ENCODE results near the gene LTO1.
"Not testable (repeated sequence)": the region's sequence is repeated elsewhere in the genome, so short reads cannot be mapped to it uniquely, and the experiment has no call there.

LTO1 gene

DNA sequence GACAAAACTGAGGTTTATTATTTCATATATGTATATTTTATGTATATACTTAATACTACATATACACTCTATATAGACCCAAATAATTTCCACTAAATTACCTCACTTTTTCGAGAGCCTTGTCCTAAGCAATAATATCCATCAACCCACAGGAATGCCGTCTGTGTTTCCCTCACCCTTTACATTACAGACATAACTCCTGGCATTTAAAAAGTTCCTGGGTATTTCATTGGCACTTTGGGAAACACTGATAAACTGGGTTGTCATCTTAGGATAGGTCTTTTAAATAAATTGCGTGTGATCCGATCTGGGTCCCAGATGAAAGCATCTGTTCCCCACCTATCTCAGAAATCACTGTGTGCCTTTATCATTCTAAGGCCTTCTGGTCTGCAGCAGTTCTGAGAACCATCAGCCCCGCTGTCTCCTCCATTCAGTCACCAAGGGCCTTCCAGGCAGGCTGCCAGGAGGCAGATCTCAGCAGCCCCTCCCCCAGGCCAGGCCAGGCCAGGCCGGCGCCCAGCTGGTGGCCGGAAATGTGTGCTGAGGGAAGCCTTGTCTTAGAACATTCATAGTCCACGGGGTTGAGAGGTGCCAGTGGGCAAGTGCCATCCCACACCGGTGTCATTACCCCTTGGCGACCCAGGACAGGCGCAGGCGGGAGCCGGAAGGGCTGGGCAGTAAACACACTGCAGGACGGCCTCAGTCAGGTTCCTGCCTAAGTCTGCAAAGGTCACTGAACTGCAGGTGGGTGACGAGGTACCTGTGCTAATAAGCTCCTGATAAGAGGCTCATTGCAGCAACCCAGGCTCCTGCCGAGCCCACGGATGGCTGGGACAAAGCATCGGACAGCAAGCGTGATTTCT is 25.4 kb upstream of the LTO1 start:
- no peak for DNase-seq

- DNase-seq: no peak
Measured at GRCh38 chr11:69699213-69699612, 24.1 kb upstream of the LTO1 start.

DNA sequence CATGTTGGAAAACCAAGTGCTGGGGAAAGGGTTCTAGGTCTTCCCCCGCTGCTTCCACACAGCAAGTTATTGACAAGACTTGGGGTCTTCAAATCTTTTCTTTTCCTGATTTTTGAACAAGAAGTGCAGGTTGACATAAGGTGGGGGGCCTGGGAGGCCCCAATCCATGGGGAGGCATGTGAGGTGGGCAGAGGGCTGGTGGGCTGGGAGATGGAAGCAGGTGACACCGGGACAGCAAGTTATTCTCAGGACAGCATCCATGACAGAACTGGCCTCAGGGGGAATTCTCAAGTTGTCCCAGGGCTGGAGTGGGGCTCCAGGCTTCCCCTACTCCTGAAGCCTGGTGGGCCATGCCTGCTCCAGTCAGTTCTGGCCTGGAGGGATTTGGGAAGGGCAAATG is 23.2 kb upstream of the LTO1 start:
- DNase-seq: no peak

DNA sequence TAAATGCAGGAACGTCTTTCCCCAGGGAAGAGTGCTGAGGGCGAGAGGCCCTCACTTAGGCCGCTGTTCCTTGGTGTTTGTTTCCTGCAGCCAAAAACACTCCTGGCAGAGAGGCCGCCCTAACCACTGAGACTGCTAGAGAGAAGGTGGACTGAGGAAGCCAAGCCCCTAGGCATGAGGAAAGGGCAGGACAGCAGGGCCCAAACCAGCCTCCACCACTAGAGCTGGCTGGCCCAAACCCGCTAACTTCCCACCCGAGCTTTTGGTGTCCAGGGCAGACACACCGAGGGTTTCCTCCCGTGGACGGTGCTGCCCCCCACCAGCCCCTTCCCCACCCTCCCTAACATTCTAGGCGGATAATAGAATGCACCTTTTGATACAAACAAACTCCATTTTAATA is 22.7 kb upstream of the LTO1 start:
- no peak for DNase-seq

DNA sequence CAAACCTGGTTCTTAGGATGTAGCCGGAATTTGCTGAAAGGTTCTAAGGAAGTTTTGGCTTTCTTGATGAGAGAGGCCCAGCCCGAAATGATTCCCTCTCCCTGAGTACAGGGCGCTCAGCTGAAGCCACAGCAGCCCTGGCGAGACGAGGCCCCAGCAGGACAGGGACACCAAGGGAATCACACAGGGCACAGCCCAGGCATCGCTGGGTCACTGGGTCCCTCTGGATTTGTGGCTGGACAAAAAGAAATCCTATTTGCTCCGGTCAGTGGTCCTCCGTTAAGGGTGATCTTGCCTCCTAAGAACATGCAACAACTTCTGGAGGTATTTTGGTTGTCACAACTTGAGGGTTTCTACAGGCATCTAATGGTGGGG is 22.3 kb upstream of the LTO1 start:
- no peak for DNase-seq

DNA sequence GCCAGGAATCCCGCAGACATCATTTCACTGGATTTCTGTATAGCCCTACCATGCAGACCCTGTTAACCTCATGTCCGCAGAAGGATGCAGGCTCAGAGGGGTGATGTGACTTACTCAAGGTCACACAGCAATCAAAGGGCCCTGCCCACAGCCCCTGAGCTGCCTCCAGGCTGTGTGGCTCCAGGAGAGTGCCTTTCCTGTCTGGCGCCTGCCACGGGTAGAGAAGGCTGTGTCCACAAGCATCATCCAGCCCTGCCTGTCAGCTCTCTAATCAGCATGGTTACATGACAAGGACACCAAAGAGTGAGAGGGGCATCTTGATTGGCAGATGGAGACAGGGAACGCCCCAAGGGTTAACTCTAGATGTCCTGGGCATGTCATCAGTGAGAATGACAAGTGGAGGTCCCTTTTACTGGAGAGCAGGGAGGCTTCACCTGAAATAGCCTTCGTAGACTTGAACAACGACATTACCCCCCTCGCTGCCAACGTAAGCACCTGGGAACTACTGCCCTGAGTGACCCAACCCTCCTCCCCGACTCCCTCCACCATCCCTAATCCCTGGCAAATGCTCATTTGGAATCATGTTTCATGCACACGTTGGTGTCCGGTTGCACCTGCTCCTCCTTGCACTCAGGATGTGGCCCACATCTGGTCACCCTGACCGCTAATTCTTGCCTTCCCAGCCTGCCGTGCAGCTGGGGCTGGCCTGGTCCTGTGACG is 21.8 kb upstream of the LTO1 start:
- DNase-seq: no peak

- not testable (repeated sequence) for DNase-seq
Measured at GRCh38 chr11:69695995-69696394, 20.8 kb upstream of the LTO1 start.

DNA sequence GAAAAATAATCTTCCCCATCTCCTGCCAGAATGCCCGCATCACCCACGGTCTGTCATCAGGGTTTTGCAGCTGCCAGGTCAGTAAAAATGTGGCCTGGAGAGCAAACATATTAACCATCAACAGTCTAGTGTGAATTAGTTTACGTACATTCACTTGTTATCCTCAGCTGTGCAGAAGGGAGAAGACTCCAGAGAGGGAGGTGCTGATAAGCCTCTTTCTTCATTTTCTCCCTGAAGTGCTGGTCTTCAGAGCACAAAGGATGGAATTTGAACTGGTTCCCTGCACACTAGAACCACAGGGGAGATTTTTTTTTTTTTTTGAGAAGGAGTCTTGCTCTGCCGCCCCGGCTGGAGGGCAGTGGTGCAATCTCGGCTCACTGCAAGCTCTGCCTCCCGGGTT is 20.4 kb upstream of the LTO1 start:
- no peak for DNase-seq

DNA sequence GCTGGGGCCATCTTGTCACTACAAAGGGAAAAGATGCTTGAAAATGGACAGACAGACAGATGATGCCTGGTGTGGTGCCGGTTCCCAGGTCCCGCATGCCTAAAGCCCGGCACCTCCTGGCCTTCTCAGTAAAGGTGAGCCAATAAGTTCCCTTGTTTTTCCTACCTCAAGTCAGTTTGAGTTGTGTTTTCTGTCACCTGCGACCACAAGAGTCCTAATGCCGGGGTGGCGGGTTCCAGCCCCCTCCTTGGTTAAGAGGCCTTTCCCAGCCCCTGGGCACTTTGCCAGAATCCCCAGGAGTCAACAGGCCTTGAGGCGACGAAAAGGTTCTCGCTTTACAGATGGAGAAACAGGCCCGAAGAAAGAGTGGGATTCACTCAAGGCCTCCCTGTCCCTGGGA is 19.6 kb upstream of the LTO1 start:
- no peak for DNase-seq

DNA sequence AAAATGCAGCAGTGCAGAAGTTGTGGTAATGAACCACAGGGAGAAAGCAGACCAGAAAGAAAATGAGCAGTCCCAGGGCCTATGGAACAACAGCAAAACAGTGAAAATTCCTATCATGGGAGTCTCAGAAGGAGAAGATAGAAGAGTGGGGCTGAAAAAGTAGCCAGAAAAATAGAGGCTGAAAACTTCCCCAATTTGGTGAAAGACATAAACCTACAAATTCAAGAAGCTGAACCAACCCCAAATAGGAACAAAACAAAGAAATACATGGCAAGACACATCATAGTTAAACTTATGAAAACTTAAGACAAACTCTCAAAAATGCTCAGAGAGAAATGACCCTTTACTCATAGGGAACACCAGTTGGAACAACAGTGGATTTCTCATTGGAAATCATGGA is 17.3 kb upstream of the LTO1 start:
- no peak for DNase-seq

DNA sequence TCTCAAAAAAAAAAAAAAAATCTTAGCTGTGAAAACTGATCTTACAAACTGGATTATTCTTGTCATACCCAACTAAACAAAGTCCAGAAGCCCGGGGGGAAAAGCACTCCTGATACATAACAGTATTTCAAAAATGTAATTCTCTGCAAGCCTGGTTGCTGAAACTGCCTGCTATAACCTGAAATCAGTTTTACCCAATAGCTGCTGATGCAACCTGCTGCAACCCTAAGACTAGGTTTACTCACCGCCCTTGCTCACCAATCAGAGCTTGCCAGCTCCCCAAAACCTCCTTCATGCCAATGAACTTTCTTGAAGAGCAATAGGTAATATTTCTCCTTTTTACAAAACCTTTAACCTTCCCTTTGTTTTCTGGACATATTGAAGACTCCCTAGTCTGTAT is 16.3 kb upstream of the LTO1 start:
- DNase-seq: no peak

- no peak for DNase-seq
Measured at GRCh38 chr11:69689484-69690319, 14.5 kb upstream of the LTO1 start.

DNA sequence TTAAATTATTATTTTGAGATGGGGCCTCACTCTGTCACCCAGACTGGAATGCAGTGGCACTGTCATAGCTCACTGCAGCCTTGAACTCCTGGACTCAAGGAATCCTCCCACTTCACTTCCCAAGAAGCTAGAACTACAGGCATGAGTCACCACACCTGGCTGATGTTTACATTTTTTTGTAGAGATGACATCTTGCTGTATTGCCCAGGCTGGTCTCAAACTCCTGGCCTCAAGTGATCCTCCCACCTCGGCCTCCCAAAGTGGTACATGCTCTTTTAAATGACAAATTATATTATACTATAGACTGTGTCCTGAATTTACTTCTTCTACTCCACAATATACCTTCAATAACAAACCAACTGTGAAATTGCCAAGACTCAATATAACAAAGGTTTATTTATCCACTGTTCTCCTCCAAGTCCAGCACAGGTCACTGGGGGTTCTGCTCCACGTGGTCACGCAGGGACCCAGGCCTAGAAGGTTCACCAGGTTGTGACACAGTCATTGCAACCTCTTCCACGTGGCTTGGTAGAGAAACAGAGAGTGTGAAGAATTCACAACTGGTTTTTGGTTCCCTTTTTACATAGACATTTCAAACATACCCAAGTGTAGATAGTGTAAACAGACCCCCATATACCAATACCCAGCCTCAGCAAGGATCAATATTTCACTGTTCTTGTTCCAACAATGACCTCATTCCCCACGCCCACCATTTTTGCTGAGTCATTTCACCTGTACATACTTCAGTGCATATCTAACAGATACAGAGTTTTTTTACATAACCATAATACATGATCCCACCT is 13.0 kb upstream of the LTO1 start:
- DNase-seq: not testable (repeated sequence)

DNA sequence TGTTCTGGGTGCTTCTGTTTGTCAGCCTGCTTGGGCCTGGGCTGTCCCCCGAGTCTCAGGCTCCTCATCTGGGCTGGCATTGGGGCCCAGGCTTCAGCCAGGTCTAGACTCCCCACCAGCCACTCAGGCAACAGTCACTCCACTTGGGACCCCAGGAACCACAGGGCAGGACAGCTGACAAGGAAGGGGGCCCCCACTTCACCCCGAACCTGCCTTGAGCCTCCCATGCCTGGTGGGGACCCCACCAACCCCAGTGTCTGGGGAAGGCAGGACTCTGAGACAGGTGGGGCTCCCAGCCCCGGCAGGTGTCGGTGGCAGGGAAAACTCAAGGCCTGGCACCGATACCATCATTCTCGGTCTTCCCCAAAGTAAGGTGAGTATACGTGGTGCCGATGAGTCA is 11.7 kb upstream of the LTO1 start:
- DNase-seq: no peak

GRCh38 chr11:69686452-69686851 is 11.3 kb upstream of the LTO1 start:
- DNase-seq: no peak

DNA sequence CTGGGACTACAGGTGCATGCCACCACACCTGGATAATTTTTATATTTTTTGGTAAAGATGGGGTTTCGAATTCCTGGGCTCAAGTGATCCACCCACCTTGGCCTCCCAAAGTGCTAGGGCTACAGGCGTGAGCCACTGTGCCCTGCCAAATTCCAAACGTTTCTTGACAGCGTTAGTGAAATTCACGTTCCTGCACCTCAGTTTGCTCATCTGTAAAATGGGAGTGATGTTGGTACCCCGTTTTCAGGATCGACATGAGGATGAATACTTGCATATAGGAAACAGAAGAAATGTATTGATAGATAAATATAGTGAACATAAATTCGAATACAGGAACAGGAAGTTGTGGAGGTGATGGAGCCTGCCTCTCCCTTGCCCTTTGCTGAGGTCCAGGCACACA is 10.2 kb upstream of the LTO1 start:
- DNase-seq: no peak

DNA sequence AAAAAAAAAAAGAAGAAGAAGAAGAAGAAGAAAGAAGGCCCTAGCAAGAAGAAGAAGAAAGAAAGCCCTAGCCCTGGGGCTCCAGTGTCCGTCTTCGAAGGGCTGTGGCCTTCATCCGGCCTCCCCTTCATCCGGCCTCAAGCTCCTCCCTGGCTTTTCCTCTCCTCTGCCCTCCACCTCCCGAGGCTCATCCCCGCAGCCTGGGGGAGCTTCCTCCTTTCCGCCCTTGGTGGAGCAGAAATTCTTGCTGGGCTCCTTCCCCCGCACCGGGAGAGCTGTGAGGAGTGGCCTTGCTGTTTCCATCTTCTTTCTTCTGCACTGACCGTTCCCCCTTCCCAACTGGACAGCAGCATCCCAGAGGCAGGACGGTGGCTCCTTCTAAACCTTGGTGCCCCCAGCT is 9.5 kb upstream of the LTO1 start:
- DNase-seq: no peak

DNA sequence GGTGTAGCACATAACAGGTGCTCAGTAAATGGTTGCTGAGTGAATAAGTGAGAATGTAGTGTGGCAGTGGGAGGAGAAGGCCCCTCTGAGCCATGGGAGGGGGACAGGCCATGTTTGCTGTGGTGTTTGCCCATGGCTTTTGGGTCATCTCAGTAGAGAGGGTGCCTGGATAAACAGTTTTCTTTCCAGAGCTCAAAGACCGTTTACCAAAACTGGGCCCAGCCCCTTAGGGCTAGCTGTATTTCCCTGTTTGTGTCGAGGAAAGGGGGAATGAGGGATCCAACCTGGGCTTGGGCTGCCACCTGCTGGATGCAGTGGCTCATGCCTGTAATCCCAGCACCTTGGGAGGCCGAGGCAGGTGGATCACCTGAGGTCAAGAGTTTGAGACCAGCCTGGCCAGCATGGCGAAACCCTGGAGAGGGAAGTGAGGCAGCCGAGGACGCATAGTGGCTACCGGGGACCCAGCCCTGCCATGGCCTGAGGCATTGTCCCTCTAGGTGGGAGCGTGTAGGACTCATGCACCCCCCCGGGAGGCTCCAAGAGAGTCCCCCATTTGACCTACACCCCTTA is 8.7 kb upstream of the LTO1 start:
- DNase-seq: no peak

DNA sequence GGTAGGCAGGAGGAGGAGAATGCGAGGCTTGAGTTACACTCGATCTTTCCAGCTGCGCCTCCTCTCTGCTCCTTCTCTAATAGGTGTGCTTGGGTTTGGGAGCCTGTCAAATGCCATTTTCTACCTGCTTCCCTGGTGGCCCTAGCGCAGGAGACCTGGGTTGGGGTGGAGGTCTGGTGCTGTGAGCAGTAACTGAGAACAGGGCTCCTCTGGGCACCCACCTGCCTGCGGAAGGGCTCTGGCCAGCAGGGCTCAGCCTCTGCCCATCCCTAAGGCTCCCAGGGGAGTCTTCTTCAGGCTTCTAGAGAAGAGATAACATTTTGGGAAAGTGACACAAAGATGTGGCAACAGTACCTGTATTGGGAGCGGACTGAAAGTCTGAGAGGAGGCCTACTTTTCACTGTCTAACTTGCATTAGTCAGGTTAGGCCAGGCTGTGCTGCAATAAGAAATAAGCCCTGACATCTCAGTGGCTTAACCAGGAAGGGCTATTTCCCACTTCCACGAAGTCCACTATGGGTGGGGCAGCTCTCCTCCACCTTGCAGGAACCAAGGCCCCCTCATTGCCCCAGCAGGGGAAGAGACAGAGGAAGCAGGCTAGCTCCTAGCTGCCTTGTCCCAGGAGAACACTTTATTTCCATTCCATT is 7.7 kb upstream of the LTO1 start:
- no peak for DNase-seq

DNA sequence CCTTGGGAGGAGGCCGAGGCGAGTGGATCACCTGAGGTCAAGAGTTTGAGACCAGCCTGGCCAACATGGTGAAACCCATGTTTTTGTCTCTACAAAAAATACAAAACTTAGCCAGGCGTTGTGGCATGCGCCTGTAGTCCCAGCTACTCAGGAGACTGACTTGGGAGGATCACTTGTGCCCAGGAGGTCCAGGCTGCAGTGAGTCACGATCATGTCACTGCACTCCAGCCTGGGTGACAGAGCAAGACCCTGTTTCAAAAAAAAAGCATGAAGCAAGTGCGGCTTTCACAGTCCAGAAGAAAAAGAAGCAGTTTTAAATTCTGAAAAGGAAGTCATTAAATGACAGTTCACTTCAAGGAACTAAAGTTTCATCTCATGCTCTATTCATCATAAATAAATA is 7.1 kb upstream of the LTO1 start:
- no peak for DNase-seq

GRCh38 chr11:69680688-69681087 is 5.5 kb upstream of the LTO1 start:
- DNase-seq: no peak

DNA sequence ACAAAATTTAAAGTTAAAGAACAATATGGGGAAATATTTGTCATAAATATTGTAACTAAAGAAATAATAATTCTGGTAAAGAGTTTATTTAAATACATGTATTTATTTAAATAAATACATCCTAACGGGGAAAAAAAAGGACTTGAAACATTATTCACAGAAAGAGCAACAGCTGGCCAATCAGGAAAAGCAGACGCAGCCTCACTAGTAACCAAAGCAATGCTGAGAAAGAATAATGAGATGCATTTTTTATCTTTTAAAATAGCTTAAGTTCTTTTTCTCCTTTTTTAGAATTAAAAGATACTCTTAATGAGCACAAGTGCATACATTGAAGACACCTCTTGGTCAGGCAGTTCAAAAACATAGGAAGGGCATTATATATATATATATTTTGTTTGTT is 2.6 kb upstream of the LTO1 start:
- DNase-seq: no peak
